Activated naive CD4-positive, alpha-beta T cell treated with anti-CD3 and anti-CD28 coated beads for 36 hours (primary cell): ENCODE measurements around the gene C6orf141. TPM values are rescaled to one million over a fixed set of nuclear protein-coding genes. Genes with fewer than 3 reads are reported as not detected.
"Not testable (repeated sequence)": the region's sequence is repeated elsewhere in the genome, so short reads cannot be mapped to it uniquely, and the experiment has no call there.

Experiments used
- CTCF ChIA-PET: fragments of 350-600 bp; sonication (Branson Sonifier 250); formaldehyde crosslinking; loops from one replicate; lab custom pipeline; 2021; ENCODE audit warnings: antibody characterized with exemption; lab: Charles Lee
- DNase-seq: peaks from one replicate; pipeline ENCODE4 v3.0.0-alpha.2; 2020
- H3K27ac Mint-ChIP-seq: one replicate; pipeline ENCODE4 v1.8.0; 2021; ENCODE audit warnings: mild to moderate bottlenecking, mixed read lengths
- H3K27me3 Mint-ChIP-seq: one replicate; pipeline ENCODE4 v1.8.0; 2021; ENCODE audit warnings: low read depth, mixed read lengths
- H3K36me3 Mint-ChIP-seq: one replicate; pipeline ENCODE4 v1.8.0; 2021; ENCODE audit warnings: low read depth, mixed read lengths
- H3K4me1 Mint-ChIP-seq: one replicate; pipeline ENCODE4 v1.8.0; 2021; ENCODE audit warnings: low read depth, mixed read lengths
- H3K4me3 Mint-ChIP-seq: one replicate; pipeline ENCODE4 v1.8.0; 2021; ENCODE audit warnings: mild to moderate bottlenecking, moderate library complexity, mixed read lengths
- H3K9me3 Mint-ChIP-seq: one replicate; pipeline ENCODE4 v1.8.0; 2021; ENCODE audit warnings: mixed read lengths
- intact Hi-C: fragments of 100-400 bp; cut with micrococcal nuclease; formaldehyde crosslinking; loops from one replicate; pipeline ENCODE4 v1.15.1; 2023
- total RNA-seq, 2 experiments: library from RNA; stranded (reverse); gene quantifications; one replicate each; pipeline ENCODE4 v1.2.3, GENCODE V29; 2021

C6orf141 gene
- total RNA-seq, 2 experiments from 2014 or later, result 0.42 to 0.91 TPM

- Mint-ChIP-seq H3K9me3 (no peaks in the 10 kb centered on the region), H3K27ac (no peak overlapping the region), H3K27me3 (peaks cover 6% of the 10 kb centered on the region), H3K36me3 (no peaks in the 10 kb centered on the region), H3K4me3 (no peak overlapping the region), H3K4me1 (peaks cover 21% of the 10 kb centered on the region)
- DNase-seq, result peak; percentile 58
- CTCF ChIA-PET, result no interaction called here
- intact Hi-C loops, result no loop called here
Observed at GRCh38 chr6:49556429-49556837, 6.0 kb downstream of the C6orf141 start.

GRCh38 chr6:49557177-49557576 lies 6.7 kb downstream of the C6orf141 start:
- Mint-ChIP-seq H3K27me3 (peaks cover 5% of the 10 kb centered on the region), H3K4me3 (no peak overlapping the region), H3K27ac (no peak overlapping the region), H3K36me3 (no peaks in the 10 kb centered on the region), H3K4me1 (peaks cover 16% of the 10 kb centered on the region), H3K9me3 (no peaks in the 10 kb centered on the region)
- DNase-seq, result no peak
- CTCF ChIA-PET, result interaction anchor here (0.8 kb wide), 1 partner anchor 25 kb away, joined by 5 read pairs; no protein-coding TSS in a partner anchor
- intact Hi-C loops, result no loop called here

- peaks cover 9% of the 10 kb centered on the region for H3K27me3 Mint-ChIP-seq
- H3K4me1 Mint-ChIP-seq, result peaks cover 10% of the 10 kb centered on the region
- no peak for DNase-seq
- no peaks in the 10 kb centered on the region for H3K9me3 Mint-ChIP-seq
- CTCF ChIA-PET, result no interaction called here
- no peaks in the 10 kb centered on the region for H3K36me3 Mint-ChIP-seq
- intact Hi-C loops, result no loop called here
- no peak overlapping the region for H3K27ac Mint-ChIP-seq
- H3K4me3 Mint-ChIP-seq, result no peak overlapping the region
Observed at GRCh38 chr6:49558238-49558637, 7.8 kb downstream of the C6orf141 start.

DNA sequence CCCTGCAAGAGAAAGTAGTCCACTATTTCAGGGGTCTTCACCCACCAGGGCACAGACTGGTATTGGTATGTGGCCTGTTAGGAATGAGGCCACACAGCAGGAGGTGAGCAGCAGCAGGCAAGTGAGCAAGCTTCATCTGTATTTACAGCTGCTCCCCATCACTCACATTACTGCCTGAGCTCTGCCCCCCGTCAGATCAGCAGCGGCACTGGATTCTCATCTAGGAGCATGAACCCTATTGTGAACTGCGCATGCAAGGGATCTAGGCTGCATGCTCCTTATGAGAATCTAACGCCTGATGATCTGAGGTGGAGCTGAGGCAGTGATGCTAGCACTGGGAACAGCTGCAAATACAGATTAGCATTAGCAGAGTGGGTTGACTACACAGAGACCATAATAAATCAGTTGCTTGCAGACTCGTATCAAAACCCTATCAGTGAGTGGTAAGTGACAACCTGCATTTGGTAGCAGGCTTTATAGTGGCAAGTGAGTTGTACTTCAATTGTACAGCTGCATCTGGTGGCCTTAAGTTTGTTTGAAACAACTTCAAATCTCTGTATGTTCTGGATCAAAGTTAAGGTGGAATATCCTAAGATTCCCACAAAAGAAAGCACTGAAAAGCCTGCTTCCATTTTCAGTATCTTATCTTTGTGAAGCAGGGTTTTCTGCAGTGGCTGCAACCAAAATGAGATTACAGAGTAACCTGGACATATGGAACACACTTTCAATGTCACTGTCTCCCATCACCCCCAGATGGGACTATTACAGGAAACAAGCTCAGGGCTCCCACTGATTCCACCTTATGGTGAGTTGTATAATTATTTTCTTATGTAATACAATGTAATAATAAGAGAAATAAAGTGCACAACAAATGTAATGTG lies 12.8 kb downstream of the C6orf141 start:
- Mint-ChIP-seq H3K27ac (no peak overlapping the region), H3K4me3 (no peak overlapping the region), H3K4me1 (no peaks in the 10 kb centered on the region), H3K27me3 (peaks cover 21% of the 10 kb centered on the region), H3K9me3 (no peaks in the 10 kb centered on the region), H3K36me3 (no peaks in the 10 kb centered on the region)
- intact Hi-C loops, result no loop called here
- CTCF ChIA-PET, result interaction anchor here (1.2 kb wide), 1 partner anchor 31 kb away, joined by 3 read pairs; no protein-coding TSS in a partner anchor
- no peak for DNase-seq

DNA sequence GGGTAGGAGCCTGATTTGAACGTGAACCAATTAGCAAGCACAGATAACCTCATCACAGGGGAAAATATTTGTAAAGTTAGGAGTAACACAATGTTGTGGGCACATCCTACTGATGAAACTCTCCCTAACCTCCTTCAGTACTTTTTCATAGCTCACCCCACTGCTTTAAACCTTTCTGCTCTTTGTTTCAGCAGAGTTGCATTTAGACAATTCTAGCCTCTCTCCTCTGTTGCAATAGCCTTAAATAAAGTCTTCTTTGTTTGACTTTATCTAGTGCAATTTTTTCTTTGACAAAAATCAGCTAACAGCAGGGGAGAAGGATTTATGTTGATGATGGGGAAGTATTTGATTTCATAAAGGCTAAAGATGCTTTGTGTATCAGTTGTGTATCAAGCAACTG lies 14.1 kb downstream of the C6orf141 start:
- H3K27me3 Mint-ChIP-seq, result peaks cover 22% of the 10 kb centered on the region
- no peaks in the 10 kb centered on the region for H3K36me3 Mint-ChIP-seq
- CTCF ChIA-PET, result no interaction called here
- intact Hi-C loops, result no loop called here
- no peaks in the 10 kb centered on the region for H3K4me1 Mint-ChIP-seq
- DNase-seq, result no peak
- H3K4me3 Mint-ChIP-seq, result no peak overlapping the region
- no peaks in the 10 kb centered on the region for H3K9me3 Mint-ChIP-seq
- no peak overlapping the region for H3K27ac Mint-ChIP-seq

DNA sequence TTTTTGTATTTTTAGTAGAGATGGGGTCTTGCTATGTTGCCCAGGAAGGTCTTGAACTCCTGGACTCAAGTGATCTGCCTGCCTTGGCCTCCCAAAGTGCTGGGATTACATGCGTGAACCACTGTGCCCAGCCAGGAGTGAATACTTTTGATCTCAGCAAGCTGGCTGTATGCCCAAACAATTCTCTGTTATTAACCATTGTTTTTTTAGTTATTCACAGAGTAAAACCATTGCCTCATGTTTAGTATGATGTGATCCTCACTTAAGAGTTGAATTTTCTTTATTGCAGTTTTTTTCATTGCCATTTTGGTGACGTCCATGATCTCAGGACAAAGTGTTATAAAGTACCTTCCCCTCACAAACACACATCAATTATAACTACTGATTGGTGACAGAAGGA lies 14.8 kb downstream of the C6orf141 start:
- no peak for DNase-seq
- peaks cover 28% of the 10 kb centered on the region for H3K27me3 Mint-ChIP-seq
- H3K4me1 Mint-ChIP-seq, result no peaks in the 10 kb centered on the region
- no peak overlapping the region for H3K4me3 Mint-ChIP-seq
- no peaks in the 10 kb centered on the region for H3K9me3 Mint-ChIP-seq
- H3K36me3 Mint-ChIP-seq, result no peaks in the 10 kb centered on the region
- H3K27ac Mint-ChIP-seq, result no peak overlapping the region
- intact Hi-C loops, result no loop called here
- CTCF ChIA-PET, result interaction anchor here (0.6 kb wide), 1 partner anchor 41 kb away, joined by 4 read pairs; no protein-coding TSS in a partner anchor

DNA sequence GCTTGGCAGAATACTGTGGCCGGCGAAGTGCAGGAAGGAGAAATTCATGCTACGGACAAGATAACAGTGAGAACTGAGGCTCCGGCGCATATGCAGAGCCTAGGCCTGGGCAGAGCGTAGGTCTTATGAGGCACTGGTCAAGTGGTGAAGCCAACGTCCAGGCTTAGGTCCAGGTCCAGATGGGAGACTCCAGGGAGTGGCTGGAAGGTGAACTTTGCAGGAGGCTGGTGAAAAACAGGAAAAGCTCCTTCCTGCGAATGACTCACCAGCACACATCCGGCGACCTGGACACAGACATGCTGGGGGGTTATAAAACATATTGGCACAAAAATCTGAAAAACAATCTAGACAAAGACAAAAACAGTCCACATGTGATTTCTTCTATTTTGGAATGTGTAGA lies 15.4 kb downstream of the C6orf141 start:
- H3K9me3 Mint-ChIP-seq, result no peaks in the 10 kb centered on the region
- no peaks in the 10 kb centered on the region for H3K36me3 Mint-ChIP-seq
- CTCF ChIA-PET, result interaction anchor here (0.6 to 1.0 kb wide), 2 partner anchors 34 to 41 kb away, joined by 3 to 4 read pairs; no protein-coding TSS in a partner anchor
- intact Hi-C loops, result no loop called here
- no peak for DNase-seq
- no peak overlapping the region for H3K4me3 Mint-ChIP-seq
- H3K27ac Mint-ChIP-seq, result no peak overlapping the region
- peaks cover 27% of the 10 kb centered on the region for H3K27me3 Mint-ChIP-seq
- H3K4me1 Mint-ChIP-seq, result no peaks in the 10 kb centered on the region

- Mint-ChIP-seq H3K27ac (no peak overlapping the region), H3K36me3 (no peaks in the 10 kb centered on the region), H3K9me3 (no peaks in the 10 kb centered on the region), H3K4me1 (no peaks in the 10 kb centered on the region), H3K27me3 (peaks cover 10% of the 10 kb centered on the region), H3K4me3 (no peak overlapping the region)
- no peak for DNase-seq
- intact Hi-C loops, result loop anchor here (2.0 kb wide), 1 partner anchor 38 kb away; no protein-coding TSS in a partner anchor
- CTCF ChIA-PET, result interaction anchor here (0.6 kb wide), 1 partner anchor 32 kb away, joined by 3 read pairs; no protein-coding TSS in a partner anchor
Observed at GRCh38 chr6:49570474-49571079, 20.1 kb downstream of the C6orf141 start.

- H3K4me1 Mint-ChIP-seq, result no peaks in the 10 kb centered on the region
- no peak overlapping the region for H3K4me3 Mint-ChIP-seq
- H3K36me3 Mint-ChIP-seq, result no peaks in the 10 kb centered on the region
- no peak for DNase-seq
- no peak overlapping the region for H3K27ac Mint-ChIP-seq
- intact Hi-C loops, result no loop called here
- peaks cover 3% of the 10 kb centered on the region for H3K9me3 Mint-ChIP-seq
- peaks cover 6% of the 10 kb centered on the region for H3K27me3 Mint-ChIP-seq
- CTCF ChIA-PET, result no interaction called here
Observed at GRCh38 chr6:49576618-49577017, 26.1 kb downstream of the C6orf141 start.

DNA sequence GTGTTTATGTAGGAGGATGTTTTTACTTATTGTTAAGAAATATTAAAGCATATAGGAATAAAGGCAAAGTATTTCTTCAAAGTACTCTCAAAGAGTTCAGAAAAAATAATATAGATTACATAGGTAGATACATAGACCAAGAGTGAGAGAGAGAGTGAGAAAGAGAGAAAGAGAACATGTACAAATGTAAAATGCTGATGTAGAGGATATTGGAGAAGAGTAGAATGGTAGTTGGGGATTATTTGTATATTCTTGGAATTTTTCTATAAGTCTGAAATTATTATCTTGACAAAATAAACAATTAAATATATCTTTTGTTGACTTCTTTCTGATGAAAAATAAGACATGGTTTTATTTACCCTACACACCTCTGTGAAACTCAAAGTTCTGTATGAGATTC lies 29.2 kb downstream of the C6orf141 start:
- CTCF ChIA-PET, result no interaction called here
- Mint-ChIP-seq H3K27ac (no peak overlapping the region), H3K4me1 (no peaks in the 10 kb centered on the region), H3K36me3 (no peaks in the 10 kb centered on the region), H3K4me3 (no peak overlapping the region), H3K9me3 (peaks cover 3% of the 10 kb centered on the region), H3K27me3 (peaks cover 6% of the 10 kb centered on the region)
- intact Hi-C loops, result no loop called here
- no peak for DNase-seq

DNA sequence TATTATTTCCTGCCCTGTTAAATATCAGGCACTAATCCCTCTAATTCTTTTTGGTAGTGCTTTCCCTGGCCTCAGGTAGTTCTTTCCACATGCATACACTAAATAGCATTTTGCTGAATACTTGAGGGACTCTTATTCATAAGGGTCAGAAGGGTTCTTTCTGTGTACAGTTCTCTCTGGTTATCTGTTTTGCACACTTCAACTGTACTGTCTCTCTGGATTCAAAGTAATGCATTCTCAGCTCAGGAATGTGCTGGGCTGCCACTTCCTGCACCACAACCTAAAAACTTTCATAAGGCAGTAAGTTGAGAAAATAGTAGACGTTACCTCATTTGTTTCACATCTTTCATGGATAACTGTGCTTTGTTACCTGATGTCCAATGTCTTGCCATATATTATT lies 32.1 kb downstream of the C6orf141 start:
- peaks cover 9% of the 10 kb centered on the region for H3K27me3 Mint-ChIP-seq
- CTCF ChIA-PET, result interaction anchor here (0.6 kb wide), 1 partner anchor 131 kb away, joined by 3 read pairs; no protein-coding TSS in a partner anchor
- intact Hi-C loops, result no loop called here

GRCh38 chr6:49587262-49587661 lies 36.8 kb downstream of the C6orf141 start:
- H3K27ac Mint-ChIP-seq, H3K9me3 Mint-ChIP-seq, H3K4me3 Mint-ChIP-seq, CTCF ChIA-PET, H3K36me3 Mint-ChIP-seq, H3K4me1 Mint-ChIP-seq, DNase-seq, H3K27me3 Mint-ChIP-seq, intact Hi-C loops: not testable (repeated sequence)

More for the DNA sequence above, 32.1 kb downstream of the C6orf141 start:
- H3K4me3 Mint-ChIP-seq, result no peak overlapping the region
- H3K4me1 Mint-ChIP-seq, result no peaks in the 10 kb centered on the region
- no peak for DNase-seq
- no peaks in the 10 kb centered on the region for H3K36me3 Mint-ChIP-seq
- H3K27ac Mint-ChIP-seq, result no peak overlapping the region
- H3K9me3 Mint-ChIP-seq, result peaks cover 3% of the 10 kb centered on the region
